GM18520 (cell line): ENCODE results near the gene GRAMD1B.

Source experiments
- ATAC-seq: cut with Tn5 transposase; IDR thresholded peaks from one replicate; pipeline ENCODE4 v1.9.1; 2021; ENCODE audit not compliant: unreplicated experiment

The GRAMD1B gene

GRCh38 chr11:123473941-123474677 is 44.0 kb downstream of the GRAMD1B start:
- ATAC-seq = no peak

GRCh38 chr11:123474994-123475393 is 44.9 kb downstream of the GRAMD1B start:
- ATAC-seq = no peak

GRCh38 chr11:123475469-123475868 is 45.4 kb downstream of the GRAMD1B start:
- ATAC-seq = no peak

GRCh38 chr11:123477205-123477907 is 47.3 kb downstream of the GRAMD1B start:
- no peak for ATAC-seq

GRCh38 chr11:123478352-123478987 is 48.4 kb downstream of the GRAMD1B start:
- ATAC-seq = no peak

GRCh38 chr11:123479048-123479837 is 49.2 kb downstream of the GRAMD1B start:
- ATAC-seq = peak; percentile 54

- ATAC-seq = peak; percentile 65
These were observed 50.3 kb downstream of the GRAMD1B start for GRCh38 chr11:123480290-123480815.

GRCh38 chr11:123480882-123481281 is 50.8 kb downstream of the GRAMD1B start:
- no peak for ATAC-seq

- ATAC-seq = no peak
These were observed 51.6 kb downstream of the GRAMD1B start for GRCh38 chr11:123481640-123482039.

GRCh38 chr11:123482218-123482617 is 52.1 kb downstream of the GRAMD1B start:
- ATAC-seq = no peak

GRCh38 chr11:123483058-123483457 is 53.0 kb downstream of the GRAMD1B start:
- ATAC-seq = no peak

- ATAC-seq = no peak
These were observed 53.4 kb downstream of the GRAMD1B start for GRCh38 chr11:123483466-123483865.

GRCh38 chr11:123484448-123484847 is 54.4 kb downstream of the GRAMD1B start:
- no peak for ATAC-seq

GRCh38 chr11:123487157-123487744 is 57.2 kb downstream of the GRAMD1B start:
- no peak for ATAC-seq

- no peak for ATAC-seq
These were observed 60.5 kb downstream of the GRAMD1B start for GRCh38 chr11:123490527-123490926.

- ATAC-seq = no peak
These were observed 61.2 kb downstream of the GRAMD1B start for GRCh38 chr11:123491241-123491640.

- ATAC-seq = no peak
These were observed 63.4 kb downstream of the GRAMD1B start for GRCh38 chr11:123493349-123494063.

- ATAC-seq = no peak
These were observed 64.4 kb downstream of the GRAMD1B start for GRCh38 chr11:123494195-123495050.

GRCh38 chr11:123504401-123504800 is 74.3 kb downstream of the GRAMD1B start:
- ATAC-seq = no peak
